Measurements from ENCODE around the gene CNIH1. TPM values are rescaled to one million over a fixed set of nuclear protein-coding genes. Genes with fewer than 3 reads are reported as not detected.
"Not testable (repeated sequence)": the region's sequence is repeated elsewhere in the genome, so short reads cannot be mapped to it uniquely, and the experiment has no call there.

The CNIH1 gene
- total RNA-seq, 1 donor = 326 TPM

DNA sequence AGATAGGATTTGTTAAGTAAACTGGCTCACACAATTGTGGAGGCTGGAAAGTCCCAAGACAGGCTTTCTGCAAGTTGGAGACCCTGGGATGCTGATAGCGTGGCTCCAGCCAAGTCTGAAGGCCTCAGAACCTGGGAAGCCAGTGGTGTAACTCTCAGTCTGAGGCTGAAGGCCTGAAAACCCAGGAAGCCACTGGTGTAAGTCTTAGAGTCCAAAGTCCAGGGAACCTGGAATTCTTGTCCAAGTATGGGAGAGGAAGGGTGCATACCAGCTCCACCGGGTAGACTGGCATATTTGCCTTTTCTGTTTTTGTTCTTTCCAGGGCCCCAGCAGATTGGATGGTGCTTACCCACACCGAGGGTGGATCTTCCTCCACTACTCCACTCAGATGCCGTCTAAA is 29.5 kb upstream of the CNIH1 start:
- DNase-seq (ENCODE audit: low read depth) = no peak
- no peak for TF ChIP-seq CTCF (IDR thresholded peaks at IDR 0.05; ENCODE audit: insufficient read depth, low read length)
- no peak overlapping the region for H3K4me3 ChIP-seq (ENCODE audit: low read depth, low read length)

GRCh38 chr14:54467280-54467679 is 26.1 kb upstream of the CNIH1 start:
- no peak for DNase-seq (ENCODE audit: low read depth)
- no peak overlapping the region for H3K4me3 ChIP-seq (ENCODE audit: low read depth, low read length)
- TF ChIP-seq CTCF (IDR thresholded peaks at IDR 0.05; ENCODE audit: insufficient read depth, low read length) = no peak

DNA sequence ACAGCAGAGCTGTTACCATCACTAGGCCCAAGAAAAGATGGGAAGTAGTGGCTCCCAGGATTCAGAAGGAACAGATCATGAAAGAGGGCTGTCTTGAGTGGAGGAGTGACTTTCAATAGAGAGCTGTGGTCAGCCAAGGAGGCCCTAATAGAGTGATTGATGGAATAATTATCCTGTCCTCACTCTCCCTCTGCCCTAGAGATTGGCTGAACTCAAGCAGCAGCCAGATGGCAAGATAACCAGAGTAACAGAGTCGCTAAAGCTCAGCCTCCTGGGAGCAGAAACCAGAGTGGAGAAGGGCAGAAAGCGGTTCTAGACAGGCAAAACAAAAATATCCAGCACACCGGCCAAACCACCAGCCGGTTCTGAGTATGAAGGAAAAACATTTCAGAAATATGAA is 24.5 kb upstream of the CNIH1 start:
- no peak for DNase-seq (ENCODE audit: low read depth)
- no peak for TF ChIP-seq CTCF (IDR thresholded peaks at IDR 0.05; ENCODE audit: insufficient read depth, low read length)
- no peak overlapping the region for H3K4me3 ChIP-seq (ENCODE audit: low read depth, low read length)

DNA sequence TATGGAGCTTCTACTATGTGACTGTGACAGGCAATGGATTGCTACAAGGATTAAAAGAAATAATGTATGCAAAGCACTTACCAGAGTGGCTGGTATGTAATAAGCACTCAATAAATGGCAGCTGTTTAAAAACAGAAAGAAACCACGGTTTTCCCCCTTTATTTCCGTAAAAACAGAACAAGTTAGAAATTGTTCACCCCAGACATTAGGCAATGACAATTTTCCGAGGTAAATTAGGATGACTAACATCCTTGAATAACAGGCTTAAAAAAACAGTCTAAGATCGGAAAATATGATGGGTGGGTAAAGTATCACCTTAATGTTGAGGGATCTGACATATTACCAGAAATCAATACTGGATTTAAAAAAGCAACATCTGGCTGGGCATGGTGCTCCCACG is 20.9 kb upstream of the CNIH1 start:
- DNase-seq (ENCODE audit: low read depth) = no peak
- no peak overlapping the region for H3K4me3 ChIP-seq (ENCODE audit: low read depth, low read length)
- TF ChIP-seq CTCF (IDR thresholded peaks at IDR 0.05; ENCODE audit: insufficient read depth, low read length) = no peak

GRCh38 chr14:54459106-54459505 is 17.9 kb upstream of the CNIH1 start:
- TF ChIP-seq CTCF (IDR thresholded peaks at IDR 0.05; ENCODE audit: insufficient read depth, low read length) = no peak
- no peak for DNase-seq (ENCODE audit: low read depth)
- H3K4me3 ChIP-seq (ENCODE audit: low read depth, low read length) = no peak overlapping the region

DNA sequence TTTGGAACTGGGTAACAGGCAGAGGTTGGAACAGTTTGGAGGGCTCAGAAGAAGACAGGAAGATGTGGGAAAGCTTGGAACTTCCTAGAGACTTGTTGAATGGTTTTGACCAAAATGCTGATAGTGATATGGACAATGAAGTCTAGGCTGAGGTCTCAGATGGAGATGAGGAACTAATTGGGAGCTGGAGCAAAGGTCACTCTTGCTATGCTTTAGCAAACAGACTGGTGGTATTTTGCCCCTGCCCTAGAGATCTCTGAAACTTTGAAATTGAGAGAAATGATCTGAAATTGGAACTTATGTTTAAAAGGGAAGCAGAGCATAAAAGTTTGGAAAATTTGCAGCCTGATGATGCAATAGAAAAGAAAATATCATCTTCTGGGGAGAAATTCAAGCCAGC is 17.4 kb upstream of the CNIH1 start:
- not testable (repeated sequence) for H3K4me3 ChIP-seq (ENCODE audit: low read depth, low read length); DNase-seq (ENCODE audit: low read depth)

GRCh38 chr14:54457609-54457996 is 16.4 kb upstream of the CNIH1 start:
- no peak for TF ChIP-seq CTCF (IDR thresholded peaks at IDR 0.05; ENCODE audit: insufficient read depth, low read length)
- no peak overlapping the region for H3K4me3 ChIP-seq (ENCODE audit: low read depth, low read length)
- no peak for DNase-seq (ENCODE audit: low read depth)

DNA sequence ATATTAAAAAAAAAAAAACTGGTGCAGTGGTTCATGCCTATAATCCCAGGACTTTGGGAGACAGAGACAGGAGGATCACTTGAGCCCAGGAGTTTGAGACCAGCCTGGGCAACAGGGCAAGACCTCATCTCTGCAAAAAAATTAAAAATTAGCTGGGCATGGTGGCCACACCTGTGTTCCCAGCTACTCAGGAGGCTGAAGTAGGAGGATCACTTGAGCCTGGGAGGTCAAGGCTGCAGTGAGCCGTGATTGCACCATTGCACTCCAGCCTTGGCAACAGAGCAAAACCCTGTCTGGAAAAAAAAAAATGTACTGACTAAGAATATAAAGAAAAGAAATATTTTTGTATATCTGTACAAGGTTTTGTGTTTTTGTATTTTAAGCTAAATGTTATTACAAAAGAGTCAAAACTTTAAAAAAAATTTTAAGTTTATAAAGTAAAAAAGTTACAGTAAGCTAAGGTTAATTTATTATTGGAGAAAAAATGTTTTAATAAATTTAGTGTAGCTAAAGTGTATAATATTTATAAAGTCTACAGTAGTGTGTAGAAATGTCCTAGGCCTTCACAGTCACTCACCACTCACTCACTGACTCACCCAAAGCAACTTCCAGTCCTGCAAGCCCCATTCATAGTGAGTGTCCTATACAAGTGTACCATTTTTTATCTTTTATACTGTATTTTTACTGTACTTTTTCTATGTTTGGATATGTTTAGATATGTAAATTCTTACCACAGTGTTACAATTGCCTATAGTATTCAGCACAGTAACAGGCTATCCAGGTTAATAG is 15.8 kb upstream of the CNIH1 start:
- DNase-seq (ENCODE audit: low read depth); H3K4me3 ChIP-seq (ENCODE audit: low read depth, low read length): not testable (repeated sequence)

Measured in fibroblast of the aortic adventitia (primary cell).